HG02840 (cell line): Measurements from ENCODE around the gene ZNF597.
A peak's percentile ranks its signal among the peaks of the same experiment; 100 is the strongest.

Source experiments
- ATAC-seq: cut with Tn5 transposase; IDR thresholded peaks from one replicate; pipeline ENCODE4 v1.9.1; 2021; ENCODE audit warnings: mild to moderate bottlenecking, moderate library complexity, moderate number of reproducible peaks; ENCODE audit not compliant: unreplicated experiment, low FRiP score

Gene ZNF597, protein sequence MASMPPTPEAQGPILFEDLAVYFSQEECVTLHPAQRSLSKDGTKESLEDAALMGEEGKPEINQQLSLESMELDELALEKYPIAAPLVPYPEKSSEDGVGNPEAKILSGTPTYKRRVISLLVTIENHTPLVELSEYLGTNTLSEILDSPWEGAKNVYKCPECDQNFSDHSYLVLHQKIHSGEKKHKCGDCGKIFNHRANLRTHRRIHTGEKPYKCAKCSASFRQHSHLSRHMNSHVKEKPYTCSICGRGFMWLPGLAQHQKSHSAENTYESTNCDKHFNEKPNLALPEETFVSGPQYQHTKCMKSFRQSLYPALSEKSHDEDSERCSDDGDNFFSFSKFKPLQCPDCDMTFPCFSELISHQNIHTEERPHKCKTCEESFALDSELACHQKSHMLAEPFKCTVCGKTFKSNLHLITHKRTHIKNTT

DNA sequence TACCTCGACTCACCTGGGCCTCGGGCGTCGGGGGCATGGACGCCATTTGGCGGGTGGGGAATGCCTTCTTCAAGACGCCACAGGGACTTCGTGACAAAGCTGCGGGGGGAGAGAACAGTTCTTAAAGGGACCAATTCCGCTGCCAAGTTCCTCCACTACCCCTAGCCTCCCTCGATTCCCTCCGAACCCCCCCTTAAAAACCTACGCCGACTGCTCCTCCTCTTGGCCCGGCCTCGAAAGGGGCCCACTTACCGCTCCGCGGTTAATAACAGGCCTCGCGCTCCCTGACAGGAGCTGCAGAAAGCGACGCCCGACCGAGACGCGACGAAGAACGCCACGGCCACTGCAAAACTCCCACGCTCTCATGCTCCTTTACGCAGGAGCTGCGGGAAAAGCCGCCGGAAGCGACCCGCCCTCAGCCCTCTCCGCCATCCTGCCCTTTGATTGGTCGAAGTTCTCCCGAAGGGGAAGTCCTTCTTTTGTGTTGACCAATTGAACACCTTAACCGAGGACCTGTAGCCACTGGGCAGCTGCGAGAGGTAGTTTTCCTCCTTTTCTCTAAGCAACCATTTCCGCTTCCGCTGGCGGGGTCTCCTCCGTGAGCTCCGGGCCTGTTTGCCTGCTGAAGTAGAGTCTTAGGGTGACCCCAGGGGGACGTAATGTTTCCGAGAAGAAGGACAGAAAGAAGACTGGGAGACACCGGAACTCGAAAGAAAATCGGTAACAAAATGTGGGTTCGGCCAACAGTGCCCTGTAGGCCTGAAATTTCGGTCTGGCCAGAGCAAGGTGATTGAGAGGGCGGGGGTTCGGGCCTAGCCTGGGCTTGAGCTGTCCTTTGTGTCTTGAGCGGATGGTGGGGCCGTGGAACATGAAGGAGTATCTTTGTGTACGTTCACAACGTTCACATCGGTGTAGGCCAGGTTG lies at the start of gene ZNF597, which contains the start of gene NAA60:
ZNF597 (minus strand) TSS at position 397 of the 924 bp plus-strand sequence; CDS start at position 46, 351 bp downstream.
NAA60 (plus strand) TSS at position 573 of the 924 bp plus-strand sequence. CDS start 32,548 bp downstream, outside the sequence.
- peak; percentile 88 for ATAC-seq

DNA sequence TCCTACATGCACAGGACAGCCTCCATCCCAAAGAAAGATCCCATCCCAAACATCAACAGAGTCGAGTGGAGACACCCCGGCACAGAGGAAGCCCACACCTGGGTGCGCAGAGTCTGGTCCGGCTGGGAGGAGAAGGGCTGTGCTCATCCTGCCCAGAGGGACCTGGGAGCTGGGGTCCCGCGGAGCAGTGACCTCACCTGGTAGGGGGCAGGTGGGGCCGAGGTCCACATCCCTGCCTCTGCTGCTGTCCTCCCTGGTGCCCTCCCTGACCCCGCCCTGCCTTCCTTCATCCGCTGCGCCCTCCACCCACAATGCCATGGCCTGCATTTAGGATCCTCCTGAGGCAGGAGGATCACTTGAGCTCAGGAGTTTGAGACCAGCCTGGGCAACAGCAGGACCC lies 49.1 kb upstream of the ZNF597 start:
- no peak for ATAC-seq

DNA sequence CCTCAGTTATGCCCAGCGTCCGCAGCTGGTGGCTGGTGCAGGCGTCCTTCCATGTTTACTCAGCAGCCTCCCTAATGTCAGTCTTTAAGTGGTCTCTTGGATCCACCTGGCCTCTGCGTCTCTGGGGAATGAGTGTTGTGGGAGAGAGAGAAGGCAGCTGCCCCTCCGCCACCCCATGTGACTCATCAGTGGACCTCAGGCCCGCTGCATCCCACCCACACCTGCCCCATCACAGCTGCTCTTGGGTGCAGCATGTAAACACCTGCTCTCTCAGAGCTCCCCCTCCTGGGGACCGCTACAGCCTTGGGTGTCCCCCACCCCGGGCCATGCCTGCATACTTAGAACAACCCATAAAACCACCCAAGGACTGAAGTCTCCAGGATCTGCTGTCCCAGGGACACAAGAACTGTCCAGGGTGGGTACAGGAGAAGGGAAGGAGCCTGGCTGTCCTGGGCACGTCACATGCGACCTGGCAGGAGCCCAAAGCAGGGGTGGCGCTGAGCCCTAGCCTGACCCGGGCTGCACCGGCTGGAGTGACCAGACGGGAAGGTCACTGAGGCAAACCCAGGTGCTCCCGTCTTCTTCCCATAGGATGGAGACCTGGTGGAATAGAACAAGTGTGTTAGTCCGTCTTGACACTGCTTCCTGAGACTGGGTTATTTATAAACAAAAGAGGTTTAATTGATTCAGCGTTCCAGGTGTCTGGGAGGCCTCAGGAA lies 47.8 kb upstream of the ZNF597 start:
- ATAC-seq = no peak

DNA sequence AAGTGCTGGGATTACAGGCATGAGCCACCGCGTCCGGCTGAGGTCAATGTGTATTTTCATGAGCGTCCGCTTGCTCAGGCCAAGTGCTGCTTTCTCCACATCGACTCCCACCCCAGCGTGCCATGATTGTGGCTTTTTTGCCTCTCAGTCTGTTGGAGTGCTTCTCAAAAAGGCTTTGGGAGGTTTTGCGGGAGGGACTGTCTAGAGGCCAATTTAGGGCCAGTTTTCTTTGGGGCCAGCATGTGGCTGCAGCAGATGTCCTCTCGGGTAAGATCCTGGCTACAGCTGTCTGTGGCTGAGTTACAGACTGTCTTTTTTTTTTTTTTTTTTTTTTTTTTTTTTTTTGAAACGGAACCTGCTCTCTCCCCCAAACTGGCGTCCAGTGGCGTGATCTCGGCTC lies 45.5 kb upstream of the ZNF597 start:
- no peak for ATAC-seq

DNA sequence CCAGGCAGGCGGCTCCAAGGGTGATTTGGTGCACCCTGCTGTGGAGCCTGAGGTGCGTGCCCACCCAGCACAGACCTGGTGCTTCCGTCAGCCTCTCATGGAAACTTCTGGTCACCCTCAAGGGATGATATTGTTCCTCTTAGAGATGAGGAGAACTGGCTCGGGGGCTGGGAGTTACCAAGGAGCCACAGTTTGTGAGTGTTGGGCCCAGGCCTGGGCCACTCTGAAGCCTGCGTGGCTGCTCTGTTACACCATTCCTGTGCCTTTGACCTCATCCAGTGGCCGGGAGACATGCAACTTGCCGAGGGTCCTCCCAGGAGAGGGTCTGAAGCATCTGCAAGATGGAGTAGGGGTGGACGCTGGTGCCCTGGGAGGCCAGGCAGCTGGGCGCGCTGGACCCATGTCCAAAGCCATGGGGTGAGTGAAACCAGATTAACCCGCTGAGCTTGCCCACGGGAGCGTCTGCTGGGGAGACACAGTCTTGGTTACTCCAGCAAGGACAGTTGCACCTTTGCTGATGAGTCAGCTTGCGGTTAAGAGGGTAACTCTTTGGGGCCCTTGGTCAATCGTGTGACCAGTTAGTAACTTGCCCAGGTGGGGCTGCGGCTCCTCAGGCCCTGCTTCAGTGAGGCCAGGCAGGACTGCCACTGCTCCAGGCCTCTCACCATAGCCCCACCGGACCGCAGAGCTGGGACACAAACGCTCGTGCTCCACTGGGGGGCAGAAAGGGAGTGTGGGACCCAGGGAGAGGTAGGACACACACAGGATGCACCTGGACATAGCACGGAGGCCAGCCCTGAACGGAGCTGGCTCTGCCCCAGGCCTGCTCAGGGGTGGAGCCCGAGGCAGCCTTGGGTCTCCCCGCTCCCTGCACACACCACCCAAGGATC lies 44.5 kb upstream of the ZNF597 start:
- ATAC-seq = no peak

DNA sequence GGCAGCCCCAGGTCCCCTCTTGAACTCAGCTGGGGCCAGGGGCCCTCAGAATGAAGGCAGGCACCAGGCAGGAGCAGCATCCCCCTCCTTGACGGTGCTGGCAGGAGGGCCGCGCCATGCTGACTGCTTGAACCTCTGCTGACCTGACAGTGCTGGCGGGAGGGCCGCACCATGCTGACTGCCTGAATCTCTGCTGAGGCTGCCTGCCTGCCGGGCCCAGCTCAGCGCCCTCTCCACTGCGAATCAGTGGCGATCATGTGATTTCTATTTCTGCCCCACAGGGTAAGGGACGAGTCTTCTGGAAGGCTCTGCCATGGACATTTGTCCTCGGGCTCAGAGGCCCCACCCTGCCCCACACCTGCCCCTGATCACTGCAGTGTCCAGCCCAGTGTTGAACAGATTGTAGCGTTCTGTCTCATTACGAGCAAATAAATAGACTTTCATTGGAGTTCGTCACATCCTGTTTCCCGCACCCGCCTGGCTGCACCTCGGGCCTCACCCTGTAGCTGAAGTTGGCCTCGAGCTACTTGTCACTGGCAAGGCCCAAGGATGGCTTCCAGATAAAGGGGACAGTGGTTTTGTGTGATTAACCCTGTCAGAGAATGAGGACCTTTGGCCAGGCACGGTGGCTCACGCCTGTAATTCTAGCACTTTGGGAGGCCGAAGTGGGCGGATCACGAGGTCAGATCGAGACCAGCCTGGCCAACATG lies 43.4 kb upstream of the ZNF597 start:
- no peak for ATAC-seq

DNA sequence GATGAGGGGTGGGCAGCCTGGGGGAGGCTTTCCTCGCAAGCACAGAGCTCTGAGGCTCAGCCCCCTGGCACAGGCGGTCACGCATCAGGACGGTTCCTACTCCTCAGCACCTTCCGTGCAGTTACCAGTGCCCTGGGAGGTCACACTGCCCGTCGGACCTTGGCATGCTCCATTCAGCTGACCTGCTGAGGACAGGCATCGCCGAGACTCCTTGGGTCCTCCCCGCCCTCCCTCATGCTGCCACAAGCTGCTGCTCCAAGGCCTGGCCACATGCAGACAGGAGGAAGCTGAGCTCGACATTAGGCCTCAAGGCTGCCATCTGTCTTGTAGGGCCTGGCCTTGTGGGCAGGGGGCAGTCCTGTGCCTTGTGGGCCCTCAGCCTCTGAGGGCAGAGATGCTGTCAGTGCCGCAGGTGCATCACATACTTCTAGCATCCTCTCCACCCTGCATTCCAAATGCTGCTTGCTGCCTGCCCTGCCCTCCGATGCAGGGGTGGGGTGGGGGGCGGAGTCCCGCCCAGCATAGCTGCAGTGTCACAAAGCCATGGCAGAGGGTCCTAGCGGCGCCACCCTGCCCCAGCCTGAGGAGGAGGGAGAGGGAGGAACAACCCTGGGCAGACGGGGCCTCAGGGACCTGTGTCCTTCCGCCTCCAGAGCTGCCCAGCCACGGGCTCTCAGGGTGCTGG lies 42.7 kb upstream of the ZNF597 start:
- ATAC-seq = no peak

DNA sequence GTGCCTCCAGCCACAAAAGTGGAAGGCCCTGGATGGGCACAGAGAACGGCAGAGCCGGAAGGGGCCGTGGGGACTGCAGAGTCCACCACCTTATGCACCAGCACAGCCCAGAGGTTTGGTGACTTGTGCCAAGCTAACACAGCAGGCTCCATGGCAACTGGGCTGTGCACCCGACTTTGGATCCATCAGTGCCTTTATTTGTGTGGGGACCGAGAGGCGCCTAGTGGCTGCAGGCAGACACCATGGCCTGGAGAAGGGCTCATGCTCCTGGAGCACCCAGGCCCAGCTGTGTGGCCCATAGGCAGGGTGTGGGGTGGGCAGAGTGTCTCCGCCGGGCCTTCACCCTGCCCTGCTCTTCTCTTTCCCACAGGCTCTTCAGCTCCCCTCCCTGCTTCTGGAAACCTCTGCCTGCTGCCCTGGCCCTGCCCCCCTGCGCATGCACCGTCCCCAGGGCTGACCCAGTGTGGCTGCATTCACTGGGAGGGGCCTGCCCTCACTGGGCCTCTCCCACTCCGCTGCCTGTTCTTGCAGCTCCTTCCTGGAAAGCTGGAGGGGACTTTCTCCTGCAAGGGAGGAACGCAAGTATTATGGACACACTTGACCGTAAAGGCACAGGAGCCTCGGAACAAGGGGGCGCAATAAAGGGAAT lies 41.9 kb upstream of the ZNF597 start:
- ATAC-seq = no peak

DNA sequence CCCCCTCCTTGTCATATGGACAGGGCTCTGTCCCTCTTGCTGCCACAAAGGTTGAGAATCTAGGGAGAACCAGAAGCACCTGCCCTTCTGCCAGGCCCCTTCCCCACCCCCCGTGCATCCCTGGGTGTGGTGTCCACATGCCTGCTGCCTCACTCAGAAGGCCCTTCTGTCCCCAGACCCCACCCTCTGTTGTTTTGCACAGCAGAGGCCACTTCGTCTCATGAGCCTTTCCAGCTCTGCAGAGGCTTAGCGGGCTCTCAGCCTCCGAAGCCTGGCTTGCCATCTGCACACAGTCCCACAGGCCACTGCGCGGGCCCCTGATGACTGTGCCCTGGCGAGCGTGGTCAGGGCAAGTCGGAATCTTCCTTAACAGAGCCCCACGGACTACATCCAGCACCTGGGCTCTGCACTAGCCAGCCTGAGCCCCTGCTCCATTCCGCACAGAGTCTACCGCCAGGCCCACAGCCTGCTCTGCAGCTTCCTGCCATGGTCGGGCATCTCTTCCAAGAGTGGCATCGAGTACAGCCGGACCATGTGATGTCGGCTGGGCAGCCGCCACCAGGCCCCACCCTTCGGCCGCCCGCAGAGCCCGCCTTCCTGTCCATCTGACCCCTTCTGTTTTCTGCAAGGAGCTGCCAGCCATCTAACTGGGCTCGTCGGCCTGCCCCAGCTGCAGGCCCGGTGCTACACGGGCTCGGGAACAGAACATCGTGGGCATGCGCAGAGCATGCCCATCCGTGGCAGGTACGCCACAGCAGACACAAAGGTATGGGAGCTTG lies 41.2 kb upstream of the ZNF597 start:
- no peak for ATAC-seq

DNA sequence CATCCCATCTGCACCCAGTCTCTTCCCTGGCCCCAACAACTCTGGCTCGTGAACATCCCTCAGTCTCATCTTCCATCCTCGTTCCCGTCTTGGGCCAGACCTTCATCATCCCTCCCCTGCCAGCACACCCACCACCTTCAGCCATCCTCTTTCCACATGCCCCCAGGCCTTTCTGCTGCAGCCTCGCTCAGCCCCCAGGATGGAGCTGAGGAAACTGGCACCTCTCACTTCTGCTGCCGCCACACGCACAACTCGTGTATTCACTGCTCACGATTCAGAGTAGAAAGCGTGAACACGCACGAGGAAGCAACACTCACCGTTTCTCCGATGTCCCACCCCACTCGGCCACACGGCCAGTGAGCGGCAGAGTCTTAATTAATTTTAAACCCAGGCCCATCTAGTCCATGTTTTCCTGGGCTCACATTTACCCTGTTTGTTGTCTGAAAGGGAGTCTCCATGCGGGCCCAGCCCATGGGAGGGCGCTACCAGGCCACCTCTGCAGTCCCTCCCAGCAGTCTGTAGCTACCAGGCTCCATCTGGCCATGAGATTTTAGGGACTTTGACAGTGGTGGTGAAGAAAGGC lies 39.4 kb upstream of the ZNF597 start:
- ATAC-seq = no peak

DNA sequence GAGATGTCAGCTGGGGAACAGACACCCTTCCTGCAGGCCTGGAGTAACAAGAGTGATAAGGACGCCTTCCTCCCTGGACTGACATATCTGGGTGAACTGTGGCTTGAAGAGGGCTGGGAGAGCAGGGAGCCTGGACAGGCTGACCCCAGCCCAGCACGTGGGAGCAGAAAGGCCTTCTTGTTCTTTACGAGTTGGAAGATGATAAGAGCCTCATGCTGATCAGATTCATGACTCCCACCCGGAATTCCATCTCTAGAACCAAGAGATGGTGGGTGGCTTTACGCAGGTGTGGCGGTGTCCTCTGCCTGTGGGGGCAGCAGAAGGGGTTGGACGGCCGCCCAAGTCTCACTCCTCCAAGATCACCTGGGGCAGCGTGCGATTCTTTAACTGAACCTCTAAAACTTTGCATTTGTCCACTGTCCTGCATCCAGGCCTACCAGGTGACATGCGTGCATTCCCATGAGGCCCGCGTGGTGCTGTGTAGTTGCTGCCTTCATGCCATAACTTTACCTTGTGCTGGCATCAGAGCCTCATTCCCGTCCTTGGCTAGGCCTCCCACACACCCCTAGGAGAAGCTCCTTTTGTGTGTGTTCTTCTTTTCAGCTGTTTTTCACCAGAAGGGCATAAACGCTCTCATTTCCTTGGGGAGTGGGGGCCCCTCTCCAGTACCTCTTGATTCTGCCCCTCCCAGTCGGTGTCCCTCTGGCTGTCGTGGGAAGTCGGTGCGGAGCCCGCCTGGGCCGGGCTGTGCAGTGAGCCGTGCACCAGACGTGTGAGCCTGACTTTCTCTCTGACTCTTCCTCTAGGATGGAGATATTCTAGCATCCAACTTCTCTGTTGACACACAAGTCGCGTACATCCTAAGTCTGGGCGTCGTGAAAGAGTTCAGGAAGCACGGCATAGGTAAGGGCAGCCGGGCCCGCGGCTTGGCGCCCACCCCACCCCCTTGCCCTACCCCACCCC lies 38.7 kb upstream of the ZNF597 start:
- no peak for ATAC-seq

DNA sequence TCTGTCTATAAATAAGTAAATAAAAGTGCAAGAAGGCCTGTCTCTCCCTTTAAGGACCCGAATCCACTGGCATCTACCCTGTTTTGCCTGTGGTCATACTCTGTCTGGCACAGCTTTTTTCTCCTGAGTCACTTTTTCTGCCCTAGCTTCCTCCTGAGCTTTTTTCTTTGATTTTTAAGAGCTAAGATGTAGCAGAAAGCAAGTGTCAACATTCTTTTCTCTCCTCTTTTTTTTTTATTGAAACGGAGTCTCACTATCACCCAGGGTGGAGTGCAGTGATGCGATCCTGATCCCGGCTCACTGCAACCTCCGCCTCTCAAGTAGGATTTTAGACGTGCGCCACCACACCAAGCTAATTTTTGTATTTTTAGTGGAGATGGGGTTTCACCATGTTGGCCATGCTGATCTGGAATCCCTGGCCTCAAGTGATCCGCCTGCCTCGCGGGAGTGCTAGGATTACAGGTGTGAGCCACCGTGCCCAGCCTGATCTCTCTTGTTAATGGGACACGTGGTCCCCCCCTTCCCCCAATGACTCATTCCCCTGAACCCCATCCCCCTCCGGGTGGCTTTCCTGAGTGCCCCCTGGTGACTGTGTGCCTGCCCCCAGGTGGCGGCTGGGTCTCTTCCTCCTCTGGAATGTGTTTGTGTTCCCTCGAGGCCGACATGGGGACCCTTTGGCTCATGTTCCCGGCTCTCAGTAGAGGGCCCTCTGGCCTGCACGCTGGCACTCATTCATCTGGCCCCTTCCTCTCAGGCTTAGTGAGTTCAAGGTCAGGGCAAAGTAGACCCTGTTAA lies 37.8 kb upstream of the ZNF597 start:
- no peak for ATAC-seq

DNA sequence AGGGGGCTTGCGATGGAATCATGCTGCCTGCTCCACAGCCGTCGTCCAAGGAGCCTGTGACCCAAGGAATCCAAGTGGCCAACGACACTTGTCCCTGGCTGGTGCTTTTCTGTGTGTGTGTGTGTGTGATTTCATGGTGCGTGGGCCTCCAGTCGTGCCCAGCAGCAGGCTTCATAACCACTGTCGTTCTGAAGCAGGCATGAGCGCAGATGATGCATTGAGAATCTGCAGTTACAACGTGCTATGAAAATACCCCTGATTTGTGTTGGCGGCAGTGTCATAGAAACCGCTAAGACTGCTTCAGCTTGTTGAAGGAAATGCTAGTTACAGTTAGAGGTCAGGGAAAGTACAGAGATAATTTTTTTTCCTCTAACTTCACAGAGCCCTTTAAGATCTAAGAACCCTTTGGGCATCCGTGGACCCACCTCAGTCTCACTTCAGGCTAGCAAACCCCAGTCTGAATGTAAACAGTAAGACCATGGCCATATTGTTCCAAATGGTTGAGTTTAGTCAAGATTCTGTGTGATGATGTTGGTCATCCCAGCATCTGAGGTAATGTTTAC lies 36.4 kb upstream of the ZNF597 start:
- ATAC-seq = no peak

DNA sequence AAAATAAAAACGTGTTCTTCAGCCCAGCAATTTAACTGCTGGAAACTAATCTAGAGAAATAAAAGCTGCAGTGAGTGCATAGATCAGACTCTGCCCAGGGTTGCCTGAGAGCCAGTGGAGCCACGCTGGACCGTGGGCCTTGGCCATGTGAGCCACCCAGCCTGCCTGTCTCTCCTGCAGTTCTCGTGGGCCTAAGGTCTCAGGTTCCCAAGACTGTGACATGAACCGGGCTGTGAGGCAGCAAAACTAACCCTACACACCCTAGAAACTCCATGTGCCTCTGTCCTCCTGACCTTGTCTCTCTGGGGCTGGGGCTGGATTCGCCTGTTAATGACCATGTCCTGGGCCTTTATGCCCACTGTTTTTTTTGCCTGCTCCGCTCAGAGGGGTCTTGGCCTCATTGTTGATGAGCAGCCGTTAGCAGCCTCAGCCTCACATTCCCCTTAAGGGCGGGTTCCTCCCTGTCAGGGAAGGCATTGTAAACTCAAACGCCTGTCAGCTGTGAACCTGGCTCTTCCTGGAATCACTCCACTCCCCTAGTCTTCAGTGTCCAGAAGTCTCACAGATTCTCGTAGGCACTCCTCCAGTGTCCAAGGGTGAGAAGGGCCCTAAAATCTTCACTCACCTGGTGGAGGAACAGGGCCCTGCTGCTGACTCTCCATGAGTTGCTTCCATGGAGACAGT lies 35.1 kb upstream of the ZNF597 start:
- no peak for ATAC-seq
